GM12892 (cell line): ENCODE results near the gene STIMATE.

Experiments used
- POLR2A ChIP-seq: IDR thresholded peaks from 2 replicates; pipeline ENCODE4 v1.6.1; 2011; ENCODE audit warnings: low read depth, low read length, control low read depth
- POLR2AphosphoS5 ChIP-seq: IDR thresholded peaks from 2 replicates; pipeline ENCODE4 v1.6.1; 2011; ENCODE audit warnings: low read depth, low read length, control low read depth
- TAF1 ChIP-seq: IDR thresholded peaks from 2 replicates; pipeline ENCODE4 v1.6.1; 2011; ENCODE audit warnings: low read depth, mild to moderate bottlenecking, control low read depth, low read length, borderline replicate concordance

DNA sequence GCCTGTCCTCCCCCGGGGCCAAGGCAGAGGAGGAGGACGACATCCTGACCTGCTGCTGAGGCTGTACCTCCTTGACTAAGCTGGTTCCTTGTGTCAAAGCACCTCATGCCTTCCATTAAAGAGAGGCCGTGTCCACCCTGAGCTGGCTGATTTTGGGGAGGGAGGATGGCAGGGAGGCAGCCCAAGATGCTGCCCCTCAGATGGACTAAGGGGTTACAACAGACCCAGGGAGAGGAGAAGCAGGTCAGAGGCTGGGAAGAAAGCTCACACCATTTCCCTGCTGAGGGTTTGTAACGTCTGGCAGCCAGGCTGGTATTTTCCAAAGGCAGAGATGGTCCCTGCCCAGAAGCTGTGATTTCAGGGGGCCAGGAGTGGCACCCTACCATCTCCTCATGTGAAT lies 105.4 kb downstream of the STIMATE start:
- TF ChIP-seq POLR2A (no peak), POLR2AphosphoS5 (no peak), TAF1 (no peak)
